Stimulated activated CD4-positive, alpha-beta T cell treated with anti-CD3 and anti-CD28 coated beads, Interleukin-1b, Interleukin-23, amount 100 ng/mL, for 1 hour (primary cell): ENCODE measurements around the gene CACNA1F.
"Not testable (repeated sequence)": the region's sequence is repeated elsewhere in the genome, so short reads cannot be mapped to it uniquely, and the experiment has no call there.

Experiments used
- DNase-seq, 2 donors: peaks; one replicate each; pipeline ENCODE4 v3.0.0-alpha.2; 2020; ENCODE audit warnings: low read depth in 2 of 2

CACNA1F gene

DNA sequence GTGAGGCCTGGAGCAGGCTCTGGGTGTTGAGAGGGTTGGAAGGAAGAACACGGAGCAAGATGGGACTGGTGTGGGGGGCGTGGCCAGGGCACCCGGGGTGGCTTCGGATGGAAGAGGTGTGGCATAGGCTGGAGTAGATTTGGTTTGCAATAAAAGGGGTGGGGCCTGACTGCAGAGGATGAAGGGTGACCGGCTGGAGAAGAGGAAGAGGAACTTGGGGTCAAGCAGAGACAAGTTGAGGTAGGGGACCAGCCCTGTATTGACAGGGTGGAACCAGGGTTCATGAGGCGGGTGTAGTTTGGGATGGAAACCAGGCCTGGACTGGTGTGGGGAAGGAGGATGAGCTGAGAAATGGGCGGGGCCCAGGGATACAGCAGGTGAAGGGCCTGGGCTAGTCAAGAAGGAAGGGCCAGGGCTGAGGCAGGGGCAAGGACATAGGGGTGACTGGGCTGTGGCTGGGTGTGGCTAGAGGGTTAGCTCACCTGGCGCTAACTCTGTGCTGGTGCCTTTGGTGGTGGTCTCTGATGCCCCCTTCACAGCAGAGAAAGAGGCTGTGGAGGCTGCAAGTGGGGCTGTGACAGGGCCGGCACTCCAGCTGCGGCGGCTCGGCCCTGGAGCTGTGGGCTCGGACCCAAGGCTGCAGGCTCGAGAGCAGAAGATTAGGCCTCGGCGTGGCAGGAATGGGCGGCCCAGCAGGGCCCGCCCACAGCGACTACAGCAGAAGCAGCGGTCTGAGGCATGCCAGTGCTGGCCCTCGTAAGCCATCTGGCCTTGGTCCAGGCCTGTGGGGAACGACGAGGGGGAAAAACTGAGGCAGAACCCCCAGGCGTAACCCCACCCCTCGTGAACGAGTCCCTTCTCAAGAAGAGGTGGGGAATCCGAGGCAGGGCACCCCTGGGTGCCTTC lies 56.5 kb downstream of the CACNA1F start:
- DNase-seq: no peak

GRCh38 chrX:49175435-49176274 lies 57.5 kb downstream of the CACNA1F start:
- DNase-seq: no peak

DNA sequence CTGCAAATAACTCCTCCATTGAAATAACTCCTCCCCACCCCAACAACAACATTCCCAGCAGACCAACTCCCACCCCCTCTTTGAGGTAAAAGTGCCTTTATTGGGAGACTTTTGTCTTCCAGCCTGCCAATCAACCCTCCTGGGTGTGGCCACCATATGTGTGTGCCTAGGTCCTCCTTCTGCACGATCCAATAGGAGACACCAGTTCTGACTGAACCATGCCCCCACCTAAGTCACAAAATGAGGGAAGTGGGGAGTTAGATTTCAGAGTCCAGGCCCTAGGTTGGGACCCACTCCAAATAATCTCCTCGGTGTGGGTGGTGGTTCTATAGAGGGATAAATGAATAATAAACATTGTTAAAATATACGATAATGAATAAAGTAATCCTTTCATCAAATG lies 58.4 kb downstream of the CACNA1F start:
- DNase-seq: no peak

GRCh38 chrX:49173544-49173943 lies 59.6 kb downstream of the CACNA1F start:
- not testable (repeated sequence) for DNase-seq

GRCh38 chrX:49172280-49172780 lies 60.8 kb downstream of the CACNA1F start:
- DNase-seq: no peak

GRCh38 chrX:49171752-49172279 lies 61.3 kb downstream of the CACNA1F start, which contains the start of gene PLP2:
PLP2 (plus strand) TSS chrX:49171898; CDS start chrX:49172001, 103 bp downstream.
- no peak for DNase-seq

GRCh38 chrX:49167740-49168108 lies 65.4 kb downstream of the CACNA1F start:
- DNase-seq: no peak

DNA sequence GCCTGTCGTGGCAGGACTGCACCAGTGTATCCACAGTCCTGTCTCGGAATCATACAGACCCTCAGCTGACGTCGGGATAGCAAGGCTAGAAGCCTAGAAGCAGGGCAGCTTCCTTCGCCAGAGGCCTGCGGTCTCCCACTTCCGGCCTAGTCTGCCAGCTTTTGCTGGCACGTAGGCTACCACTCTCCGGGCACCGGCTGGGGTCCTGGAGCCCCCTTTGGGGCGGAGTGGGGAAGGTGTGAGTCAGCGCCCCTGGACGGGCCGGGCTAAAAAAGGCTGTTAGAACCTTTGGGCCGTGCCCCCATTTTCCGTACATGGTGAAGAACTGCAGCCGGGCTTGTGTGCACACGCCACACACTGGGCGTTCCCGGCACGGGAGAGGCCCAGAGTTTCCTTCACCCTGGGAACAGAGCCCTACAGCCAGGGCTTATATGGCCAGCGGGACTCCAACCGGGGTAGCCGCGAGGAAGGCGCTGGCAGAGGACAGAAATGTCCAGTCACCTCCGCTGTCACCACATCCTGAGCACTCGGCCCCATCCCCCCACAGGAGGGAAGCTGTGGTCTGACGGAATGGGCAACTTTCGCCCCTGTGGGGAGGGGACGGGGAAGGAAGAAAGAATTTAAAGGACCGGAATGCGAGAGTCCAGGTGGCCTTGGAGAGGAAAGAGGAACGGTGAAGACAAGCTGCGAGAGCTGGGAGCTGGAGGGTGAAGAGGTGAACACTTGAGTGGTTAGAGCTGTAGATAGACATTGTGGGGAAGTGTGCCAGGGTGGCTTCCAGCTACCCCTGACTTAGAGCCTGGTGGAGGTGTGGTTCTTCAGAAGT lies 66.0 kb downstream of the CACNA1F start:
- DNase-seq: no peak

- DNase-seq: no peak
Observed at GRCh38 chrX:49165901-49166881, 66.9 kb downstream of the CACNA1F start.

DNA sequence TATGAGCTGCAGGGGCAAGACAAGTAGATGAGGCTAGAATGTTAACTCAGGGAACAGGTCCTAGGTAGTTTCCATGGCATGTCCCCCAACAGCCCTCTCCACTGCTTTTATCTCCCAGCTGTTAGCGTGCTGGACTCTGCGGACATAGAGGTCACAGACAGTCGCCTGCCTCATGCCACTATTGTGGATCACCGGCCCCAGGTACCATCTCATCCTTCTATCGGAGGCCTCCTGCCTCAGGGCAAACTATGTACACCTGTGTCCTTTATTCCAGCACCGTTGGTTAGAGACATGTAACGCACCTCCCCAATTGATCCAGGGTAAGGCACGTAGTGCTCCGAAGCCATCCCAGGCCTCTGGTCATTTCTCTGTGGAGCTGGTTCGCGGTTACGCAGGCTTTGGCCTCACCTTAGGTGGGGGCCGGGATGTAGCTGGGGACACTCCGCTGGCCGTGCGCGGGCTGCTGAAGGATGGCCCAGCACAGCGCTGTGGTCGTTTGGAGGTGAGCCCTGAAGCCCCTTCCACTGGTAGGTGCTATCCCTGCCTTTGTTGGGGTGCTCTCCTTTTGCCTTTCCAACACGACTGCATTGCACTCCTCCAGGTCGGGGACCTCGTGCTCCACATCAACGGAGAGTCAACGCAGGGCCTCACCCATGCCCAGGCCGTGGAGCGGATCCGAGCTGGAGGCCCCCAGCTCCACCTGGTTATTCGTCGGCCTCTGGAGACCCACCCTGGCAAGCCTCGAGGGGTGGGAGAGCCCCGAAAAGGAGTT lies 68.4 kb downstream of the CACNA1F start:
- no peak for DNase-seq

GRCh38 chrX:49163555-49164419 lies 69.4 kb downstream of the CACNA1F start:
- peak in 1 of 2 donors; percentile 60 for DNase-seq

DNA sequence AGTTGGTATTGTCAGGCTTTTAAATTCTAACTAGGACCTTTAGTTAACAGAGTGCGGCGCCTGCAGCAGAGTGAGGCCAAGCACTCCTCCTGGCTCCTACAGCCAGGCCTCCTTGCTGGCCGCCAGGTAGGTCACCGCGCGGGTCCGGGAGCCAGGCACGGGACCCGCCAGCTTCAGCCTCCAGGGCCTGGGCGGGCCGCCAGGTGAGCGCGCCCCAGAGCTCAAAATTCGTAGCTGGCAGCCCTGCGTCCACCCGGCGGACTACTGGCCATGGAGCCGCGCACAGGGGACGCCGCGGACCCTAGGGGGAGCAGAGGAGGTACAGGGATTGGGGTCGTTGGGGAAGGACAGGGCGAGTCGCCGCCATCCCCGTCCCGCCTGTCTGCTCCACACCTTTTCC lies 70.5 kb downstream of the CACNA1F start, which contains the start of gene MAGIX:
MAGIX (plus strand) TSS at position 139 of the 400 bp plus-strand sequence; CDS start at position 271, 132 bp downstream.
- DNase-seq: no peak

- DNase-seq: no peak
Observed at GRCh38 chrX:49161632-49162031, 71.5 kb downstream of the CACNA1F start.

GRCh38 chrX:49160908-49161307 lies 72.2 kb downstream of the CACNA1F start:
- DNase-seq: no peak

DNA sequence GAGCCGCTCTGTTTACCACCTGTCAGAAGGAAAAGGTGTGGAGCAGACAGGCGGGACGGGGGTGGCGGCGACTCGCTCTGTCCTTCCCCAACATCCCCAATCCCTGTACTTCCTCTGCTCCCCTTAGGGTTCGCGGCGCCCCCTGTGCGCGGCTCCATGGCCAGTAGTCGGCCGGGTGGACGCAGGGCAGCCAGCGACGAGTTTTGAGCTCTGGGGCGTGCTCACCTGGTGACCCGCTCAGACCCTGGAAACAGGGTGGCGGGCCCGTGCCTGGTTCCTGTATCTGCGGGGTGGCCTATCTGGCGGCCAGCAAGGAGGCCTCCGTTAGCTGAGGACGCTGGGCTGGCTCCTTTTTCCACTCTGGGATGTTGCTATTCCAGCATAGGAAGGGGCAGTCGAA lies 75.9 kb downstream of the CACNA1F start:
- DNase-seq: no peak

DNA sequence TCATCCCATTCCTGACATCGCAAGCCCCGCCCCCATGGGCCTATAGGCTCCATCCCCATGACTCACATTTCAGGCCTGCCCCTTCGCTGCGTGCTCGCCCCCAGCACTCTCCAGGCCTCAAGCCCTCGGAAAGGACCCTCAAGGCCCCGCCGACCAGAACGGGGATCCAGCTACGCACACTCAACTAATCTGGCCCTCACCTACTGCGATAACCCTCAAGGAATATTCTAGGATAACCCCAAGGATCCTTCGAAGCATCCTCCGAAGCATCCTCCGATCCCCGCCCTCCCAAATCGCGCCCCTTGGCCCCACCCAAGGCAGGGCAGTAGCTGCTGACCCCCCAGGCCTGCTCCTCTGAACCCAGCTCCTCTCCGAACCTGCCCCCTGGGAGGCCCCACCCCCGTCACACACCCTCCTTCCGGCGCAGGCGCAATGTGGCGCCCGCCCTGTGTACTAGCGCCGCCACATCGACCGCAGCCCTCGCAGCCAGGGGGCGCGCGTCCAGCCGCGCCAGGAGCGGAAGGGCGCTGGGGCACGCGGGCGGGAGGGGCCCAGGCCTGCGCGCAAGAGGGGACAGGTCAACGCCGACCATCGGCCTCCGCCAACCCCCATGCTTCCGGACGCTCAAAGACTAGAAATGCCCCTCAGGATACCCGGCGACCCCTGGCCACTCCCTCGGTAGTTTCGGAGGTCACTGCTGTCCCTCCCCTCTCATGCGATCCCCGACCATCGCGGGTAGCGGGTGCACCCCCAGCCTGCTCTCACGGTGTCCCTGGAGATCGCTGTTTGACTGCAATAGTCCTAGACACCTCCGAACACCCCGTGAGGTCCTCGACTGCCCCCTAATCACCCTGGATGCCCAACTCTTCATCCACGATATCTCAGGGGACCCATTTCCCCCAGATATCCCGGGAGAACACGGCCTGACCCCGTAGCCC lies 77.0 kb downstream of the CACNA1F start:
- DNase-seq: peak in 1 of 2 donors; percentile 68
